Renal cortical epithelial cell (primary cell): Measurements from ENCODE around the gene ACVR2A. TPM values are rescaled to one million over a fixed set of nuclear protein-coding genes. Genes with fewer than 3 reads are reported as not detected.

Source experiments
- DNase-seq: peaks from one replicate; pipeline ENCODE4 v3.0.0-alpha.2; 2011; ENCODE audit warnings: low read depth
- total RNA-seq: library from RNA; depleted of rRNA; stranded (reverse); fragments of >200 nt; gene quantifications from 2 replicates; pipeline ENCODE4 v1.2.3, GENCODE V29; 2014

ACVR2A gene
- total RNA-seq, 1 donor from 2014 or later = 18.0 TPM

GRCh38 chr2:147855316-147855715 is 10.5 kb downstream of the ACVR2A start:
- DNase-seq = no peak

GRCh38 chr2:147855977-147856376 is 11.1 kb downstream of the ACVR2A start:
- DNase-seq = no peak

GRCh38 chr2:147860009-147860408 is 15.2 kb downstream of the ACVR2A start:
- no peak for DNase-seq

GRCh38 chr2:147862859-147863516 is 18.2 kb downstream of the ACVR2A start:
- DNase-seq = peak; percentile 45

DNA sequence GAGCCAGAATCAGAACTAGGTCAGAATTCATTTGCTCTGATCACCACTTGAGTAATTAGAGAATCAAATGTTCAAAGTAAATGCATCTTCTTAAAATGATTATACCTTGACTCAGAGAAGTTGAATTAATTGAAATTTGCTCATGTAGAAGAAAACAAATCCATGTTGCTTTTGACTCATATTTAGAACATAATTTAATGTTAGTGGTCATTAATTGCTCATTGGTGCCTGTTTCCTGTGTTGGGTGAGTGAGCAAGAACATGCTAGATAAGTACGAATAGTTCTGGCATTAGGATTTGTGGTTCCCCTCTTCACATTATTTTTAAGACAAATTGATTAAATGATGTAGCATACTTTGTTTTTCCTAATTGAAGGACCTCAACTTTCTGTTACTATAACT is 19.0 kb downstream of the ACVR2A start:
- peak; percentile 55 for DNase-seq

DNA sequence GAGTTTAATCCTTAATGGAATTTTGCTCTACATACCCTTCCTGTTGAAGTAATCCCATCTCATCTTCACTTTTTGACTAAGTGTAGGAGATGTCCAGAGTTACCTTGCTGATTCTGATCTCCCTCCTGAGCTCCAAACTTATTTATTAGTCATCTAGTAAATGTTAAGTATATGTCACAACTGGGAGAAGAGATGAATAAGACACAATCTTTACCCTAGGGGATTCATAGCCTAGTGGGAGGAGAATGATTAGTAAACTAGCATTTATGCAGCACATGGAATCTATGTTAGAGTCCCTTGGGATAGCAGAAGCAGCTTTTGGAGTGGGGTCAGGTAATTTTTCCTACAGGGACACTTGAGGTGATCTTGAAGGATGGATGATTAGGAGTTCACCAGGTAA is 20.7 kb downstream of the ACVR2A start:
- peak; percentile 16 for DNase-seq

GRCh38 chr2:147867050-147867449 is 22.2 kb downstream of the ACVR2A start:
- no peak for DNase-seq

- no peak for DNase-seq
Measured at GRCh38 chr2:147869934-147870333, 25.1 kb downstream of the ACVR2A start.

DNA sequence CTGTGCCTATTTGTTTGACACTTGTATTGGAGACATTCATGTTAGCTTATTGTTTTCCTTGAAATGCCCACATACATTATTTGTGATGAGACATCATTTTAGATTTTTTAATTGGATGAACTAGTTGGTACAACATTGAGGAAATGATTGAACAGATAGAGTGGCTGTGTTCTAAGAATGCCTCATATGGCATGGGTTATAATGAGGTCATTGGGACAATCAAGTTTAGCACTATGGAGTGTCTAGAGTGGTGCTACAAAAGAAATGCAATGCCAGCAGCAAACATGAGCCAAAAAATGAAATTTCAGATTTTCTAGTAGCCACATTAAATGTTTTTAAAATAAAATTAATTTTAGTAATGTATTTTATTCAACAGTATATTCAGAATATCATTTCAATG is 28.1 kb downstream of the ACVR2A start:
- no peak for DNase-seq

DNA sequence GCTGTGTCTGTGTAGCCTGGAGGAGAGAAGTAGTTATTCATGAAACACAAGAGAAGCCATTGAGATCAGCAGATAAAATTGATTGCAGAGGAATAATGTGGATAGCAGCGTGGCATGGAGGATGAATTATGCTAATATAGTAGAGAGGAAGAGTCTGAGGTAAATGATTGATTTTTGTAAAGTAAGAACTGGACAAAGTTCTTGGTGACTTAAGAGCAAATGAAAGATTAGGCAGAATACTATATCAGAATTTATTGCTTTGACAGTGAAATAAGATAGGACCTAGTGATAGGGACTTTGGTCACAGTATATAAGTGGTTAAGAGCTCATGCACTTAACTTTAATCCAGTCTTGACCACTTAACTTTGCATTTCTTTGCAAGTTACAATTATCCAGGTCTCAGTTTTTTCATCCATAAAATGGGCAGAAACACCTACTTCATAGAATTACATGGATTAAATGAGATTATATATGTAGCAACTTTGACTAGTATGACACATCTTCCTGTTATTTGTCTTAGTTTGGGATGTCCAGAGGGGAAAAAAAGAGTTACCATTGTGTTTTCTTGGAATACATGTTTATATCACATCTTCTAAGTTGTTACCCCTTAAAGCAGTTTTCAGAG is 29.1 kb downstream of the ACVR2A start:
- DNase-seq = no peak

- no peak for DNase-seq
Measured at GRCh38 chr2:147879846-147880245, 35.0 kb downstream of the ACVR2A start.

GRCh38 chr2:147882631-147883030 is 37.8 kb downstream of the ACVR2A start:
- no peak for DNase-seq

GRCh38 chr2:147884830-147885229 is 40.0 kb downstream of the ACVR2A start:
- no peak for DNase-seq

DNA sequence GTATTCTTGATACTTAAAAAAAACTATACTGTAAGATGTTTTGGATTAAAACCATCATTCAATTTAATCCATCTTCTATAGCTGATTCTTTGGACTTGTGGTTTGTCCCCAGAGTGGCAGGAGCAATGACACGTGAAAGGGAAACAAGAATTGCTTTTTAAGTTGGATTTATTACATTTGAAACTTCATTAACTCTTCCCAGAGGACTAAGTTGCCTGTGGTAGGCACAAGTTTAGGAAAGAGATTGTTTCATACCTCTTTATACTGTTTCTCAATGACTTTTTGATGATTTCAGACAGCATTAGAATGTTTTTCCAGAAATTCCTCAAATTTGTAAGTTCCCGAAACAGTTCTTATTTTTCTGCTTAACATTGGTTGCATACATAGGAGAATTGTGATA is 41.3 kb downstream of the ACVR2A start:
- DNase-seq = no peak

- no peak for DNase-seq
Measured at GRCh38 chr2:147888680-147889079, 43.9 kb downstream of the ACVR2A start.

DNA sequence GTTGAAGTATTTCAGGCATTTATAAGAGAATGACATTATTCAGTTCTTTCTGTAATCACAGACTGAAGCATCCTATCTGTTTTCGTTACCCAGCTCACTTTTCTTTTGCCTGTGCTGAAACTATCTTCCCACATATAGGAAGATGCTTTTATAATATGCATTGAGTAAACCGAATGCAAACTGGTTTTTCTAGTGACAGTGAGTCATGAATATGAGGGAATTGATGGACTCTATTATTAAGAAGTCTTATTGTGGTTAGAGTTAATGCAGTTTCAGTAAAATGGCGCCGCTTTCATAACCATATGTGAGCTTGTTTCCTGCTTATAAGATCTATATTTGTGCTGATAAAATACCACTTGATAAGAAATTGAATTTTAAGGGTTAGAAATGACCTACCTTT is 59.2 kb downstream of the ACVR2A start:
- DNase-seq = no peak

- DNase-seq = no peak
Measured at GRCh38 chr2:147909178-147909577, 64.3 kb downstream of the ACVR2A start.

- peak; percentile 69 for DNase-seq
Measured at GRCh38 chr2:147910990-147911473, 66.2 kb downstream of the ACVR2A start.

DNA sequence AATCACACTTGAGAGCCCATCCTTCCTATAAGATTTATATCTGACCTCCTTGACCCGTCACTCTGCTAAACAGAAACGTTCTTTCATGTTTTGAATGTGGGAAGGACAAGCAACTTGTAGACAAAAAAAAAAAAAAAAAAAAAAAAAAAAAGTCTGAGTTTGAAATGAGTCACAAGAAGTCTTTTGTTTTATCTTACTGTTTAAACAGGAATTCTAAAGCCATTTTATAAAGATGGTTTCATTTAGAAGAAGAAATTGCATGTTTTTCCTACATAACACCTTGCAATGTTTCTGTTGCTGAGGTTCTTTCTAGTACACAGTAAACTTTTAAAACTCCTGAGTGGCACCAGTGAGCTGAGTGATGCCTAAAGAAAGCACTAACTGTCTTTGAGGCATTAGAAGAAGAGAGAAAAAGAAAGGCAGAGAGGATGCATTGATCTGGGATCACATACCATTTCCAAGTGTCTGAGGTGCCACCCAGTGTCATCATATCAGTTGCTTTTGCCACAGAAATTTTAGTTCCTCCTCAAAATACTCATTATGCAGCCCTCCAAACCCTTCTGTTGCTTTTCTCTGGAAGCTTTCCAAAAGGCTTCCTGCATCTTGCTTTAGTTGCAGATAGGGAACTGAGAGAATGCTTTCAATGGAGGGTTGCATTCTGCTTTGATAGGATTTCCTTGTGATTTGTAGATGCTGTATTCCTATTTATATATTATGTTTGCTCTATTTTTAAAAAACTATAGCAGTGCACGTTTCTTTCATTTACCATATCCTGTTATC is 69.1 kb downstream of the ACVR2A start:
- peak; percentile 40 for DNase-seq

DNA sequence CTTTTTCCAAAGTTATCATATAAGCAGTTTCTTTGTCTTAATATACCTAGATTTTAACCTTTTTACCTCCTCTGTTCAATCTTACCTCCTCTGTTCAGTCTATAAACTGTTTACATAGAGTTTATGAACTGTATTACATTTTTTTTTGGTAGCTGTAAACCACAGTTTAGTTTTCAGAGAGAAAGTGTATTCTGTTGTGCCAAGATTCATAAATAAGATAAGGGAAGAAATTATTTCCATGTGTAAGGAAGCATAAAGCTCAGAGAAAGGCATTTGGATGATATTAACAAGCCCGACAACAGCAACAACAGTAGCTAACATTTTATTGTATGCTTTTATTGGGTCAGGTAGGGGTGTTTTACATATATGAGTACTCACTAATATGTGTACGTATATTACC is 71.2 kb downstream of the ACVR2A start:
- no peak for DNase-seq

- no peak for DNase-seq
Measured at GRCh38 chr2:147916723-147917122, 71.9 kb downstream of the ACVR2A start.

GRCh38 chr2:147917161-147917560 is 72.3 kb downstream of the ACVR2A start:
- peak; percentile 21 for DNase-seq

- DNase-seq = no peak
Measured at GRCh38 chr2:147923846-147924245, 79.0 kb downstream of the ACVR2A start.
